ENCODE results near the gene GSE1. TPM values are rescaled to one million over a fixed set of nuclear protein-coding genes. Genes with fewer than 3 reads are reported as not detected.

The GSE1 gene
- total and polyA plus RNA-seq, 7 experiments from 2014 or later, result 0.18 to 69.2 (median 11.3) TPM

DNA sequence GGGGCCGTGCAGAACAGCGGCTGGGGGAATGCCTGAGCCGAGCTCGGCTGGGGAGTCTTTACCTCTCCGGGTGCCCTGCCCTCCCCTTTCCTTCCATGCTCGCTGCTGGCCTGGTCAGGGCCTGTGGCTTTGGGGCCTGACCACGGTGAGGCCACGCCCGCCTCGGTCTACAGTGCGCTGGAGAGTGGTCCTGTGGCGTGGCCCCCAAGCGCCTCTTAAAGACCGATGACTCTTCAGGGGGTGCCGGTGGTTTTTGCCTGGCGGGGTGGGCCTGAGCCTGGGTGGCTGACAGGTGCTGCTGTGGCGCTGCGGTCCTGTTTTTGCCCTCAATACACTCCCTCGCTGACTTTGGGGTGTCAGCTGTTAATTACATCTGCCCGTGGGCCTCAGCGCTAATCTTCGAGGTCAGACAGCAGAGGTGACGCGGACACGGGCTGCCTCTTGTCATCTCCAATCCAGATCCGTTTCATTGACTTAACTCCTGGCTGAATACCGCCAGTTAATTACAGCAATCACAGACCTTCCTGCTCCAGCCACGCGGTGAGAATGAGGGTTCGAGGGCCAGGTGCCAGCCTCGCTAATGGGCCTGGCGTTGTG lies 29.7 kb downstream of the GSE1 start:
- H3K27ac ChIP-seq (ENCODE audit: low read depth, low read length), result no peak overlapping the region
- H3K27me3 ChIP-seq (ENCODE audit: control insufficient read depth in 2 of 2, insufficient read depth in 2 of 2, low read length in 2 of 2), result no peaks in the 10 kb centered on the region
- no peaks in the 10 kb centered on the region for H3K27me3 Mint-ChIP-seq
- H3K4me3 ChIP-seq (ENCODE audit: low read length), result no peak overlapping the region
- no peaks in the 10 kb centered on the region for H3K9me3 ChIP-seq (ENCODE audit: control insufficient read depth in 2 of 3, low read length in 3 of 3)
- ATAC-seq (peak; percentile 22), DNase-seq (no peak)
- H3K36me3 Mint-ChIP-seq, result no peaks in the 10 kb centered on the region
- ChIA-PET CTCF (no interaction called here), POLR2A (no interaction called here)
- no peaks in the 10 kb centered on the region for H3K36me3 ChIP-seq (ENCODE audit: control insufficient read depth in 2 of 3, insufficient read depth in 3 of 3, low read length in 3 of 3)
- intact Hi-C loops (cut with micrococcal nuclease), result no loop called here
- H3K4me1 Mint-ChIP-seq, result peaks cover 0 to 20% (median 8%) of the 10 kb centered on the region in 7 donors
- H3K4me3 Mint-ChIP-seq, result no peak overlapping the region
- no peaks in the 10 kb centered on the region for H3K4me1 ChIP-seq (ENCODE audit: control insufficient read depth in 2 of 2, insufficient read depth in 2 of 2, low read length in 2 of 2)
- H3K9me3 Mint-ChIP-seq, result no peaks in the 10 kb centered on the region
- H3K27ac Mint-ChIP-seq, result peak overlapping the region in 1 of 9 donors; percentile 32

DNA sequence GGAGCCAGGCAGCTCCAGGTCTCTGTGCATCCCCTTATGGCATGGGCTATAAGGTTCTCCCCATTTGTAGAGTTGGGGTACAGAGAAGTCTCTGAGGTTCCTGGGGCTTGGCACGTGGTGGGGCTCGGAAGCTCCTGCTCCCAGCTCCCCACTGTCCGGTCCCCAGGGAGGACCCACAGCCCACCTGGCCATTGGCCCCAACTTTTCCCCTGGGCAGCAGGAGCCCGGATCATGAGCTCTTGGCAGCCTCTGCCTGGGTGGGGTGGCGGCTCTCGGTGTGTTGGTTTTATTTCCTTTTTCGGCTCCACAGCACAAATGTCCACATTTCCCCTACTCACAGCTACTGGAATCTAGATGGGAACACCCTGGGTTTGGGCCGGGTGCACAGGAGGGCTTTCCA lies 30.5 kb downstream of the GSE1 start:
- Histone ChIP-seq H3K27ac (ENCODE audit: low read depth, low read length) (no peak overlapping the region), H3K27me3 (ENCODE audit: control insufficient read depth in 2 of 2, insufficient read depth in 2 of 2, low read length in 2 of 2) (no peaks in the 10 kb centered on the region), H3K4me1 (ENCODE audit: control insufficient read depth in 2 of 2, insufficient read depth in 2 of 2, low read length in 2 of 2) (no peaks in the 10 kb centered on the region), H3K36me3 (ENCODE audit: control insufficient read depth in 2 of 3, insufficient read depth in 3 of 3, low read length in 3 of 3) (no peaks in the 10 kb centered on the region), H3K4me3 (ENCODE audit: low read length) (no peak overlapping the region), H3K9me3 (ENCODE audit: control insufficient read depth in 2 of 3, low read length in 3 of 3) (no peaks in the 10 kb centered on the region)
- Mint-ChIP-seq H3K36me3 (no peaks in the 10 kb centered on the region), H3K4me1 (peaks cover 0 to 18% (median 8%) of the 10 kb centered on the region in 7 donors), H3K9me3 (no peaks in the 10 kb centered on the region), H3K4me3 (no peak overlapping the region), H3K27ac (no peak overlapping the region), H3K27me3 (no peaks in the 10 kb centered on the region)
- DNase-seq (no peak), ATAC-seq (no peak)
- intact Hi-C loops (cut with micrococcal nuclease), result no loop called here
- ChIA-PET POLR2A (no interaction called here), CTCF (no interaction called here)

DNA sequence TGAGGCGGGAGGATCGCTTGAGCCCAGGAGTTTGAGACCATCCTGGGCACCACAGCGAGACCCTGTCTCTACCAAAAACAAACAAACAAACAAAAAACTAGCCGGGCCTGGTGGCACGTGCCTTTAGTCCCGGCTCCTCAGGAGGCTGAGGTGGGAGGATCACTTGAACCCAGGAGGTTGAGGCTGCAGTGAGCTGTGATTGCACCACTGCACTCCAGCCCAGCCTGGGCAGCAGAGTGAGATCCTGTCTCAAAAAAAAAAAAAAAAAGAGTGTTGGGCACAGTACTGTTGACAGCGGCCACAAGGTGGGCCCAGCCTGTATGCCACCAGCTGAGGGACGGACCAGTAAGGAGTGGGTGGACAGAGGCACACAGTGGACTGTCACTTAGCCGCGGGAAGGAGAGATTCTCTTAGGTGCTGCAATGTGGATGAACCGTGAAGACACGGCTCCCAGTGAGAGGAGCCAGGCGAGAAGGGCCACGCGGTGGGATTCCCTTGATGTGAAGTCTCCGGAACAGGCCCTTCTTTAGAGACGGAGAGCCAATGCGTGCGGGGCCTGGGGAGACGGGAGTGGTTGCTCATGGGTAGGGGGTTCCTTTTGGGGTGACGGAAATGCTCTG lies 31.1 kb downstream of the GSE1 start:
- DNase-seq (no peak), ATAC-seq (no peak)
- ChIA-PET CTCF (interaction anchor here (0.6 kb wide), 1 partner anchor 170 kb away, joined by 5 read pairs; no protein-coding TSS in a partner anchor), POLR2A (no interaction called here)
- Histone ChIP-seq H3K4me3 (ENCODE audit: low read length) (no peak overlapping the region), H3K27ac (ENCODE audit: low read depth, low read length) (no peak overlapping the region), H3K9me3 (ENCODE audit: control insufficient read depth in 2 of 3, low read length in 3 of 3) (no peaks in the 10 kb centered on the region), H3K4me1 (ENCODE audit: control insufficient read depth in 2 of 2, insufficient read depth in 2 of 2, low read length in 2 of 2) (no peaks in the 10 kb centered on the region), H3K27me3 (ENCODE audit: control insufficient read depth in 2 of 2, insufficient read depth in 2 of 2, low read length in 2 of 2) (no peaks in the 10 kb centered on the region), H3K36me3 (ENCODE audit: control insufficient read depth in 2 of 3, insufficient read depth in 3 of 3, low read length in 3 of 3) (no peaks in the 10 kb centered on the region)
- Mint-ChIP-seq H3K36me3 (peaks cover 0 to 3% (median 0%) of the 10 kb centered on the region in 5 donors), H3K27me3 (no peaks in the 10 kb centered on the region), H3K4me3 (no peak overlapping the region), H3K4me1 (peaks cover 0 to 23% (median 9%) of the 10 kb centered on the region in 7 donors), H3K27ac (no peak overlapping the region), H3K9me3 (no peaks in the 10 kb centered on the region)
- intact Hi-C loops (cut with micrococcal nuclease), result no loop called here

DNA sequence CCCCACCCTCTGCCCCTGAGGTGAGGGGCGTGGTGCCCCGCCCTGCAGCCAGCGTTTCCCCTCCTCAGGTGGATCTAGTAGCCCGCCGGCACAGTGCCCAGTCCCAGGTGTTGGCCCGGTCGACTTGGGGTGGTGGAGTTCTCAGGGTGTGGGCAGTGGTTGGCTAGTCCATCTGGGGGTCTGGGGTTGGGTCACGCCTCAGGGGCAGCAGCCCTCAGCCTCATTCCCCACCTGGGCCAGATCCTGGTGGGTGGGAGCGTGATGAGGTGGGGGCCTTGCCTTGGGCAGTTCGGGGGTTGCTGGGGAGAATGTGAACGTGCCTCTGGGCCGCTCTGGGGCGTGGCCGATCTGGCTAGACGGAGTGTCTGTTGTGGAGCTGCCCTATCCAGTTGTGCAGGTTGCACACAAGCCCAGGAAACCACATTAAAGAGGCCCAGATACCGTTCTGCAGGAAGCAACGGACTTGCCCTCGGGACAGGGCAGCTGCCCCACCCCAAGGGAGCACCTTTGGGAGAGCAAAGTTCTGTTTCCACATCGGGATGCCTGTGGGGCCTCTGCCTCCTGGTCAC lies 32.0 kb downstream of the GSE1 start:
- no peaks in the 10 kb centered on the region for H3K27me3 Mint-ChIP-seq
- Histone ChIP-seq H3K4me3 (ENCODE audit: low read length) (no peak overlapping the region), H3K27me3 (ENCODE audit: control insufficient read depth in 2 of 2, insufficient read depth in 2 of 2, low read length in 2 of 2) (no peaks in the 10 kb centered on the region), H3K27ac (ENCODE audit: low read depth, low read length) (no peak overlapping the region), H3K4me1 (ENCODE audit: control insufficient read depth in 2 of 2, insufficient read depth in 2 of 2, low read length in 2 of 2) (no peaks in the 10 kb centered on the region), H3K36me3 (ENCODE audit: control insufficient read depth in 2 of 3, insufficient read depth in 3 of 3, low read length in 3 of 3) (no peaks in the 10 kb centered on the region), H3K9me3 (ENCODE audit: control insufficient read depth in 2 of 3, low read length in 3 of 3) (no peaks in the 10 kb centered on the region)
- DNase-seq (no peak), ATAC-seq (no peak)
- CTCF ChIA-PET, result no interaction called here
- peaks cover 0 to 24% (median 9%) of the 10 kb centered on the region in 7 donors for H3K4me1 Mint-ChIP-seq
- H3K9me3 Mint-ChIP-seq, result no peaks in the 10 kb centered on the region
- H3K36me3 Mint-ChIP-seq, result peaks cover 0 to 3% (median 0%) of the 10 kb centered on the region in 5 donors
- H3K4me3 Mint-ChIP-seq, result no peak overlapping the region
- no peak overlapping the region for H3K27ac Mint-ChIP-seq
- POLR2A ChIA-PET, result no interaction called here
- intact Hi-C loops (cut with micrococcal nuclease), result no loop called here

DNA sequence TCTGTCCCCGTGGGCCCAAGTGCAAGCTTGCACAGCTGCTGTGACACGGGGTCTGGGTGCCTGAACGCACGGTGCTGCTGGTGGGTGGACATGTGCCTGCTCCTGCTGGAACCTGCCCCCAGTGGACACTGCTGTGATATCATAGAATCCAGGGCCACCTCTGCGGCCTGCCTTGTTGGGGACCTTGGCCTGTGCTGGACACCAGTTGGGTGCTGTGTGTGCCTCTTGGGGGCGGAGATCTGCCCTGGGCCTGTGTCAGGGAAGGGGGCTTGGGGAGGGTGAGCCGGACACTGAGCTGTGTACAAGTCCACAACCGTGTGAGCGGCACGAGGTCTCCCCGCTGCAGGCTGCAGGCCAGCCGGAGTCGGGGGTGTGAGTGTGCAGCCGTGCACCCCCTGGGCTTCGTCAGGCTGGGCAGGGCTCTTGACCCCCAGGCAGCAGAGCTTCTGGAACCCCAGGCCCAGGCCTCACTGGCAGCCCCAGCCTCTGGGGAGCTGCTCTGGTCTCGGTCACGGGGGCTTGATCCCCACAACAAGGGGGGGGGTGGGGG lies 33.3 kb downstream of the GSE1 start:
- H3K4me1 ChIP-seq (ENCODE audit: control insufficient read depth in 2 of 2, insufficient read depth in 2 of 2, low read length in 2 of 2), result no peaks in the 10 kb centered on the region
- no peak overlapping the region for H3K4me3 Mint-ChIP-seq
- intact Hi-C loops (cut with micrococcal nuclease), result no loop called here
- H3K36me3 Mint-ChIP-seq, result peaks cover 0 to 3% (median 0%) of the 10 kb centered on the region in 5 donors
- H3K27ac Mint-ChIP-seq, result no peak overlapping the region
- DNase-seq (no peak), ATAC-seq (no peak)
- CTCF ChIA-PET, result no interaction called here
- no peaks in the 10 kb centered on the region for H3K27me3 Mint-ChIP-seq
- H3K4me3 ChIP-seq (ENCODE audit: low read length), result no peak overlapping the region
- no peaks in the 10 kb centered on the region for H3K27me3 ChIP-seq (ENCODE audit: control insufficient read depth in 2 of 2, insufficient read depth in 2 of 2, low read length in 2 of 2)
- no peak overlapping the region for H3K27ac ChIP-seq (ENCODE audit: low read depth, low read length)
- POLR2A ChIA-PET, result no interaction called here
- H3K36me3 ChIP-seq (ENCODE audit: control insufficient read depth in 2 of 3, insufficient read depth in 3 of 3, low read length in 3 of 3), result no peaks in the 10 kb centered on the region
- H3K9me3 Mint-ChIP-seq, result no peaks in the 10 kb centered on the region
- H3K4me1 Mint-ChIP-seq, result peaks cover 0 to 24% (median 9%) of the 10 kb centered on the region in 7 donors
- no peaks in the 10 kb centered on the region for H3K9me3 ChIP-seq (ENCODE audit: control insufficient read depth in 2 of 3, low read length in 3 of 3)

DNA sequence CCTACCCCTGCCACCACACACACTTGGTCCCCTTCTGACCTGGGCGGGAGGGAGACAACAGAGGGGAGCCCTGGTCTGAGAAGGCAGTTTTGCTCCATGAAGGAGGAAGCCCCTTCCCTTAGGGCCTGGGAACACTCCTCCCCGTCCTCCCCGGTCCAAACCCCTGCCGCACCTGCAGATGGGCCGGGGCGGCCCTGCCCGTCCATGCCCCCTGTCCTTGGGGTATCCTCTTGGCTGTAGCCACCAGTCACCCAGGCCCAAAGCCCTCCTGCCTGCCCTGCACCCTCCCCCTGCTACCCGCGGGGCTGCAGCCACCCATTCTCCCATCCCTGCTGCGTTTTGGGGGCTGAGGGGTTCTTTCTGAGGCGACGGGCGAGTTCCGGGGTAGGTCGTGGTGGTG lies 33.9 kb downstream of the GSE1 start:
- Histone ChIP-seq H3K9me3 (ENCODE audit: control insufficient read depth in 2 of 3, low read length in 3 of 3) (no peaks in the 10 kb centered on the region), H3K4me1 (ENCODE audit: control insufficient read depth in 2 of 2, insufficient read depth in 2 of 2, low read length in 2 of 2) (no peaks in the 10 kb centered on the region), H3K27me3 (ENCODE audit: control insufficient read depth in 2 of 2, insufficient read depth in 2 of 2, low read length in 2 of 2) (no peaks in the 10 kb centered on the region), H3K4me3 (ENCODE audit: low read length) (no peak overlapping the region), H3K36me3 (ENCODE audit: control insufficient read depth in 2 of 3, insufficient read depth in 3 of 3, low read length in 3 of 3) (no peaks in the 10 kb centered on the region), H3K27ac (ENCODE audit: low read depth, low read length) (no peak overlapping the region)
- DNase-seq (no peak), ATAC-seq (no peak)
- ChIA-PET POLR2A (no interaction called here), CTCF (no interaction called here)
- no peak overlapping the region for H3K4me3 Mint-ChIP-seq
- peaks cover 0 to 22% (median 9%) of the 10 kb centered on the region in 7 donors for H3K4me1 Mint-ChIP-seq
- no peaks in the 10 kb centered on the region for H3K27me3 Mint-ChIP-seq
- no peaks in the 10 kb centered on the region for H3K9me3 Mint-ChIP-seq
- intact Hi-C loops (cut with micrococcal nuclease), result no loop called here
- no peak overlapping the region for H3K27ac Mint-ChIP-seq
- peaks cover 0 to 3% (median 0%) of the 10 kb centered on the region in 5 donors for H3K36me3 Mint-ChIP-seq
